GM19455 (cell line): Measurements from ENCODE around the gene UQCR11.
A peak's percentile ranks its signal among the peaks of the same experiment; 100 is the strongest.
"Not testable (repeated sequence)": the region's sequence is repeated elsewhere in the genome, so short reads cannot be mapped to it uniquely, and the experiment has no call there.

Experiments
- ATAC-seq: cut with Tn5 transposase; IDR thresholded peaks from one replicate; pipeline ENCODE4 v1.9.1; 2021; ENCODE audit not compliant: unreplicated experiment

UQCR11 gene

DNA sequence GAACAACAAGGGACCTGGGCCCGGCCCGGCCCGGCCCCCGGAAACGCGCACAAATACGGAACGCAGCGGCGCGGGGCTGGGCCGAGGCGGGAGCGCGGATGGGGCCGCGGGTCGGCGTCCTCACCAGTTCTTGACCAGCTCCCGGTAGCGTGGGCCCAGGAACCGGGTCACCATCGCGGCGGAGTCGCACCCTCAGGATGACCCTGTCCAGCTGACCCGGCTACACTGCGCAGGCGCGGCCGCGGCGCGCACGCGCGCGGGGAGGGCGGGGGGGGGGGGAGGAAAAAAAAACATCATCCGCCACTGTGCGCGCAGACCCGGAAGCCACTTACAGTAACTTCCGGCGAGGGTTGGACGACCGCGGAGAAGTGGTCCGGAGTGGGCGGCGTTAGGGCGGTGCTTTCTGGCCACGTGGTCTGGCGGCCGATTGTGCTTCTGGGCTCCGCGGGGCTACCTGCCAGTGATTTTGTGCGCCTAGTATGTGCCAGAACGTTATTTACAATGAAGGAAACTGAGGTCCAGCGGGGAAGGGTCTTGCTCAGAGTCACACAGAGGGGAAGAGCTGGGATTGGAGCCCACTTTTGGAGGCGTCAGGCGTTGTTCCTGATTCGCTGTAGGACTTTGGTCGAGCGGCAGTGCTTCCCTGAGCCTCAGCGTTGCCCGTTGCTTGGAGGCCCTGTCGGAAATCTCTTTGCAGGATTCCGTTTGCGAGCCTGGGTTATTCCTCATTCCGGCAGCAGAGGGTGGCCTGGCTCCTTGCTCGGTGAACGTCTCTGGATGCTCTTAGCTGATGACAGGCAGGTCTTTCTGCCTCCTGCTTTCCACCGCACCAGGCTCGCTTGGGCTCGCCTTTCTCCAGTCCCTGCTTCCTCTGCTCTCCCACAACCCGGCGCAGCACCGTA is at the start of gene UQCR11:
TSS of gene UQCR11 (minus strand) at position 227 of the 902 bp plus-strand sequence. CDS start at position 174, 53 bp downstream.
- peak; percentile 69 for ATAC-seq

- no peak for ATAC-seq
Measured at GRCh38 chr19:1654178-1654792, 49.0 kb upstream of the UQCR11 start.

DNA sequence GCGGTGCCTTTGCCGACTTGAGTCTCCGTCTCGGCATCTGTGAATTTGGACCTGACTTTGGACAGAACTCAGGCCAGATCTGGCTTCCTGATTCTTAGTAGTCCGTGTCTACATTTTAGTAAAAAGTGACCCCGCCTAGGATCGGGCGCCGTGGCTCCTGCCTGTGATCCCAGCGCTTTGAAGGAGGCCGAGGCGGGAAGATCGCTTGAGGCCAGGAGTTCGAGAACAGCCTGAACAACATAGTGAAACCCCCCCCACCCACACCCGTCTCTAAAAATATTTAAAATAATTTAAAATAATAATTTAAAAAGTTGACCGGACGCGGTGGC is 48.0 kb upstream of the UQCR11 start:
- ATAC-seq = no peak

DNA sequence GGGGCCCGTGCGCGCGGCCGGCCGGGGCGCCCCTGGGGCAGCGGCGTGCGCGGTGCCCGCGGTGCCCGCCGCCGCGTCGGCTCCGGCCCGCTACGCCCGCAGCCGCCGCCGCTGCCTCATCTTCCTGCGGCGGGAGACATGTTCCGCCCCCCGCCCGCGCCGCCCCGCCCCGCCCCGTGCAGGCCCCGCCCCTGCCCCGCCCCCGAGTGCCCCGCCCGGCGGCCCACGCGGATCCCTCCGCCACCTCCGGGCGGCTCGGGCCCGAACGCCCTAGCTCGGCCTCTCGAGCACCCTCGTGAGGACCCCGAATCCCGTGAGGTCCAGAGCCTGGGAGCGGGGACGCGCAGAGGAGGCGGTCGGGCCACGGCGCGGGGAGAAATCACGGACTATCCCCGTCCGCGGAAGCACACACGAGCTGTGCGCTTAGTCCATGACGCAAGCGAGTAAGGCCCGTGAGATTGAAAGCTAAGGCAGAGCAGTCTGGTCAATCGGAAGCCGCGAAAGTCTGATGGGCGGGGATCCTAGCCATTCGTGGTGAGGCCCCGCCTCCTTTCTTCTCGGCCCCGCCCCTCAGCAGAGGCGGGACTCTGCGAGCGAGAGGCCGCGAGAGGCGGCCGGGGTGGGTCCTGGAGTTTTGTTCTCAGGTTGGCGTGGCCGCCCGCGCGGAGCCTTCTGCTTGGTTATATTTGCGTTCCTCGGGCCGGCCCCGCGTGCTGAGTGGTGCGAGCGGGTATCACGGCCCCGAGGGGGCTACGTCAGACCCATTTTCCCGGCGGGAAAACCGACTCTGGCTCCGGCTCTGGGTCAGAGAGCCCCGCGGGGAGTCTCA is 47.4 kb upstream of the UQCR11 start, which contains the start of gene TCF3:
TSS of gene TCF3 (minus strand) at position 145 of the 829 bp plus-strand sequence. CDS start 2,367 bp downstream, outside the sequence.
- peak; percentile 69 for ATAC-seq

GRCh38 chr19:1651568-1652291 is 46.5 kb upstream of the UQCR11 start:
- no peak for ATAC-seq

GRCh38 chr19:1650650-1651567 is 45.6 kb upstream of the UQCR11 start:
- ATAC-seq = no peak

- no peak for ATAC-seq
Measured at GRCh38 chr19:1649706-1650649, 44.7 kb upstream of the UQCR11 start.

DNA sequence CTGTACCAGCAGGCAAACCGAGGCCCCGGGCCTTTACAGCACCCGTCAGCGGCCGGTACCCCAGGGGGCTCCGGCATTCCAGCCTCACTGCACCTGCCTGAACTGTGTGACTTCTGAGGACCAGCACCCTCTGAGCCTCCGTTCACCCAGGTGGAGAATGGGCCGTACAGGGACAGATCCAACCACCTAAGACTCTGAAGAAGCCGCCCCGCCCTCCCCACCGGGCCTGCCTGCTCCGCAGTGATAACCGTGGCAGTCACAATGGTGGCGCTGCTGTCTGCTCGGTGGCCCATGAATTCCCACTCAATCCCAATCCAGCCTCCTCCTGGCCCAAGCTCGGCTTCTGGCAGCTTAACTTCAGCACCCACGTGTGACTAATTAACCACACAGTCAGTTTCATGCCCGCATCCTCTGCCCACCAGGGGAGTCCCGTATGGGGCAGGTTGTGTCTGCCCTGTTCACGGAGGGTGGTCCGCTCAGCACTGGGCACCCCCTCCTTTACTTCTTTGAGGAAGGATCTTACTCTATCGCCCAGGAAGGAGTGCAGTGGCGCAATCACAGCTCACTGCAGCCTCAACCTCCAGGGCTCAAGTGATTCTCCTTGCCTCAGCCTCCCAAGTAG is 43.8 kb upstream of the UQCR11 start:
- ATAC-seq = no peak

DNA sequence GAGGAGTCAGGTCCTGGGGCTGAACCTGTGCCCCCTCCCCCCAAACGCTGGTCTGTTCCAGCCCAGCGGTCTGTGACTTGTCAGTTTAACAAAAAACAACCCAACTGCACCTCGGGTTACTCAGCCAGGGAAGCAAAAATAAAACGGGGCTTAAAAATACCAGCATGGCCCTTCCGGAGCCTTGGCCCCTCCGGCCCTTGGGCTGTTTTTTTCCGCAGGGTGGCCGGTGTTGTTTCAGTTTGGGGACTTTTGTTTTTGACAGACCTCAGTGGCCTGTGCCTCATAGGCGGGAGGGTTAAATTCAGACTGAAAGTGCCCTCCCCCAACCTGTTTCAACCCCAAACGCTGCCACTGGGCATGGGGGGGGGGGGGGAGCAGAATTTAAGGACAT is 43.2 kb upstream of the UQCR11 start:
- ATAC-seq = no peak

- no peak for ATAC-seq
Measured at GRCh38 chr19:1647501-1648458, 42.5 kb upstream of the UQCR11 start.

- ATAC-seq = no peak
Measured at GRCh38 chr19:1646659-1647453, 41.6 kb upstream of the UQCR11 start.

GRCh38 chr19:1646149-1646548 is 40.9 kb upstream of the UQCR11 start:
- ATAC-seq = no peak

- ATAC-seq = no peak
Measured at GRCh38 chr19:1645299-1645698, 40.0 kb upstream of the UQCR11 start.

- no peak for ATAC-seq
Measured at GRCh38 chr19:1644070-1644469, 38.8 kb upstream of the UQCR11 start.

- not testable (repeated sequence) for ATAC-seq
Measured at GRCh38 chr19:1640893-1641448, 35.7 kb upstream of the UQCR11 start.
